Stomach (tissue), 9 donors: ENCODE results near the gene SLC17A8. TPM values are rescaled to one million over a fixed set of nuclear protein-coding genes. Genes with fewer than 3 reads are reported as not detected.

ENCODE experiments used
- DNase-seq, 2 donors: peaks; one replicate each; pipeline versions ENCODE4 v3.0.0 to v3.0.0-alpha.2; 2013 to 2019
- H3K27ac ChIP-seq, 5 donors: fragments of 200-600 bp in 4 of 5; sonication (generic) in 4 of 5; one replicate each; pipeline ENCODE4 v1.5.1; 2013 to 2019; ENCODE audit warnings: mild to moderate bottlenecking in 1 of 5, moderate library complexity in 1 of 5
- H3K27me3 ChIP-seq, 3 donors: fragments of 200-600 bp; sonication (generic); one replicate each; pipeline ENCODE4 v1.5.1; 2017 to 2019; ENCODE audit warnings: mixed run types in 1 of 3
- H3K36me3 ChIP-seq, 4 donors: fragments of 200-600 bp; sonication (generic); 1 replicate in 3 of 4; 2 replicates in 1 of 4; pipeline ENCODE4 v1.5.1; 2016 to 2019
- H3K4me1 ChIP-seq, 4 donors: fragments of 200-600 bp; sonication (generic); one replicate each; pipeline ENCODE4 v1.5.1; 2016 to 2019
- H3K4me3 ChIP-seq, 4 donors: fragments of 200-600 bp; sonication (generic) in 3 of 4; one replicate each; pipeline ENCODE4 v1.5.1; 2016 to 2019; ENCODE audit warnings: mild to moderate bottlenecking in 1 of 4
- H3K9me3 ChIP-seq, 4 donors: fragments of 200-600 bp; sonication (generic); one replicate each; pipeline ENCODE4 v1.5.1; 2016 to 2019
- CTCF ChIP-seq, 7 experiments: fragments of 450-650 bp in 4 of 7; fragments of 200-600 bp in 3 of 7; sonication (generic) in 3 of 7; IDR thresholded peaks; one replicate each; pipeline ENCODE4 v1.5.1; 2016 to 2019; ENCODE audit warnings: antibody characterized with exemption in 7 of 7, control low read depth in 2 of 7, mild to moderate bottlenecking in 1 of 7
- EP300 ChIP-seq: sonication (generic); formaldehyde crosslinking; IDR thresholded peaks from one replicate; pipeline ENCODE4 v1.6.1; 2017; ENCODE audit warnings: antibody characterized with exemption
- POLR2A ChIP-seq, 4 donors: fragments of 450-650 bp; IDR thresholded peaks; one replicate each; pipeline ENCODE4 v1.6.1; 2016; ENCODE audit warnings: antibody characterized with exemption in 4 of 4, control low read depth in 2 of 4, mild to moderate bottlenecking in 1 of 4, moderate library complexity in 1 of 4
- POLR2AphosphoS5 ChIP-seq, 3 donors: sonication (generic); formaldehyde crosslinking; IDR thresholded peaks; one replicate each; pipeline ENCODE4 v1.6.1; 2016; ENCODE audit warnings: antibody characterized with exemption in 3 of 3
- WGBS, 5 donors: extraction: QIAGEN DNeasy Blood & Tissue Kit in 3 of 5; methylation state at CpG; one replicate each; pipeline versions ENCODE4 v1.1.5 to v1.1.7; 2013 to 2018; 5-methylcytosine and 5-hydroxymethylcytosine counted together
- intact Hi-C: fragments of 100-400 bp; cut with DNase I; formaldehyde crosslinking; loops from one replicate; pipeline ENCODE4 v1.15.1; 2023; ENCODE audit warnings: low total_unique reads
- polyA plus RNA-seq, 3 donors: library from polyadenylated mRNA; stranded (reverse); fragments of 200-250 nt; gene quantifications; one replicate each; pipeline ENCODE4 v1.2.3, GENCODE V29; 2013
- total RNA-seq, 5 donors: library from RNA; depleted of rRNA; stranded (reverse); fragments of >200 nt; gene quantifications; one replicate each; pipeline versions ENCODE4 v1.1.0 to v1.2.3, GENCODE V29; 2014 to 2016
- donor health status: healthy with polysubstance abuse.
- donor health status: Bipolar disorder and iron deficiency.
- donor health status: healthy.

The SLC17A8 gene
- total and polyA plus RNA-seq, 8 donors = 0.29 to 16.8 (median 1.7) TPM; not detected in 5

GRCh38 chr12:100455896-100456295, 99.0 kb downstream of the SLC17A8 start:
- TF ChIP-seq CTCF (IDR thresholded peaks at IDR 0.05) (no peak), POLR2A (IDR thresholded peaks at IDR 0.05) (no peak), POLR2AphosphoS5 (IDR thresholded peaks at IDR 0.05) (no peak), EP300 (no peak)
- peaks cover 0 to 24% (median 4%) of the 10 kb centered on the region in 4 donors for H3K4me1 ChIP-seq
- DNase-seq = no peak
- 78 to 92% (median 83%) methylated on average over 3 of the region's 3 CpGs for WGBS, 5 donors
- H3K9me3 ChIP-seq = no peaks in the 10 kb centered on the region
- no peak overlapping the region for H3K4me3 ChIP-seq
- H3K27ac ChIP-seq = no peak overlapping the region
- no peaks in the 10 kb centered on the region for H3K27me3 ChIP-seq
- intact Hi-C loops = no loop called here
- H3K36me3 ChIP-seq = no peaks in the 10 kb centered on the region

- 59 to 67% (median 62%) methylated on average over 4 of the region's 4 CpGs for WGBS, 5 donors
- no peak for DNase-seq
- H3K27me3 ChIP-seq = no peaks in the 10 kb centered on the region
- no peak overlapping the region for H3K27ac ChIP-seq
- TF ChIP-seq CTCF (IDR thresholded peaks at IDR 0.05) (no peak), POLR2AphosphoS5 (IDR thresholded peaks at IDR 0.05) (no peak), POLR2A (IDR thresholded peaks at IDR 0.05) (no peak), EP300 (no peak)
- H3K36me3 ChIP-seq = no peaks in the 10 kb centered on the region
- no peak overlapping the region for H3K4me3 ChIP-seq
- peaks cover 0 to 24% (median 4%) of the 10 kb centered on the region in 4 donors for H3K4me1 ChIP-seq
- intact Hi-C loops = no loop called here
- H3K9me3 ChIP-seq = no peaks in the 10 kb centered on the region
Observed at GRCh38 chr12:100458191-100458590, 101.3 kb downstream of the SLC17A8 start.

GRCh38 chr12:100460702-100461101, 103.8 kb downstream of the SLC17A8 start:
- H3K36me3 ChIP-seq = no peaks in the 10 kb centered on the region
- H3K27me3 ChIP-seq = no peaks in the 10 kb centered on the region
- WGBS, 5 donors = 83 to 88% (median 86%) methylated on average over 3 of the region's 3 CpGs
- no peak overlapping the region for H3K4me3 ChIP-seq
- TF ChIP-seq POLR2A (IDR thresholded peaks at IDR 0.05) (no peak), POLR2AphosphoS5 (IDR thresholded peaks at IDR 0.05) (no peak), EP300 (no peak), CTCF (IDR thresholded peaks at IDR 0.05) (no peak)
- intact Hi-C loops = no loop called here
- H3K27ac ChIP-seq = no peak overlapping the region
- peak in 1 of 2 donors; percentile 39 for DNase-seq
- H3K9me3 ChIP-seq = no peaks in the 10 kb centered on the region
- peaks cover 0 to 7% (median 0%) of the 10 kb centered on the region in 4 donors for H3K4me1 ChIP-seq

- no peaks in the 10 kb centered on the region for H3K36me3 ChIP-seq
- TF ChIP-seq POLR2AphosphoS5 (IDR thresholded peaks at IDR 0.05) = no peak
- no peak for TF ChIP-seq EP300
- no peak for TF ChIP-seq CTCF (IDR thresholded peaks at IDR 0.05)
- TF ChIP-seq POLR2A (IDR thresholded peaks at IDR 0.05) = no peak
- no peaks in the 10 kb centered on the region for H3K27me3 ChIP-seq
- WGBS, 5 donors = 83 to 100% (median 91%) methylated on average over 1 of the region's 1 CpG
- H3K9me3 ChIP-seq = no peaks in the 10 kb centered on the region
- no peak overlapping the region for H3K27ac ChIP-seq
- no peak overlapping the region for H3K4me3 ChIP-seq
- intact Hi-C loops = no loop called here
- H3K4me1 ChIP-seq = peaks cover 0 to 5% (median 0%) of the 10 kb centered on the region in 4 donors
- DNase-seq = no peak
Observed at GRCh38 chr12:100461330-100461973, 104.6 kb downstream of the SLC17A8 start.
